Activated CD4-positive, alpha-beta T cell treated with anti-CD3 and anti-CD28 coated beads, Interleukin-10, Interleukin-2, amounts not matched to agents 100 ng/mL and 50 ng/mL, durations not matched to agents 16 hours and 8 hours (primary cell): Measurements from ENCODE around the gene ZC2HC1B.

Experiments
- DNase-seq: peaks from one replicate; pipeline ENCODE4 v3.0.0-alpha.2; 2020

Gene ZC2HC1B

GRCh38 chr6:143963158-143963919, 99.1 kb downstream of the ZC2HC1B start:
- no peak for DNase-seq

- no peak for DNase-seq
Measured at GRCh38 chr6:143964674-143965081, 100.4 kb downstream of the ZC2HC1B start.

GRCh38 chr6:143965503-143966171, 101.4 kb downstream of the ZC2HC1B start:
- DNase-seq: no peak

DNA sequence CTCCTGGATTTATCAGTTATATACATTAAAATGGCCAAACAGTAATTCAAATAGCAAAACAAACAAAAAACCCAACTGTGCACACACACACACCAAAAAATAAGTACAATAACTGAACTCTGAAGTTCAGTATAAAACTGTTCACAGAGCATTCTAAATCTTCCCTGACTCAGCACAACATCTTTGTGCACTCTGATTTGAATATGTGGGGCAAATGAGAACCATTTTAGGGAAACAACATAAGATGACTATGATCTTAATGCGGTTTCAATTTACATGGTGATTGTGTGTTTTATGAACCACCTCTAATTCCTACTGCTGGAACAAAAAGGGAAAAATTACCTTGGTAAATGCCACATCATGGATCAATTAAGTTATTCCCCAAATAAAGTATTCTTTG, 102.0 kb downstream of the ZC2HC1B start:
- DNase-seq: no peak

- DNase-seq: no peak
Measured at GRCh38 chr6:143967706-143968376, 103.6 kb downstream of the ZC2HC1B start.

GRCh38 chr6:143969077-143969476, 104.8 kb downstream of the ZC2HC1B start:
- no peak for DNase-seq

DNA sequence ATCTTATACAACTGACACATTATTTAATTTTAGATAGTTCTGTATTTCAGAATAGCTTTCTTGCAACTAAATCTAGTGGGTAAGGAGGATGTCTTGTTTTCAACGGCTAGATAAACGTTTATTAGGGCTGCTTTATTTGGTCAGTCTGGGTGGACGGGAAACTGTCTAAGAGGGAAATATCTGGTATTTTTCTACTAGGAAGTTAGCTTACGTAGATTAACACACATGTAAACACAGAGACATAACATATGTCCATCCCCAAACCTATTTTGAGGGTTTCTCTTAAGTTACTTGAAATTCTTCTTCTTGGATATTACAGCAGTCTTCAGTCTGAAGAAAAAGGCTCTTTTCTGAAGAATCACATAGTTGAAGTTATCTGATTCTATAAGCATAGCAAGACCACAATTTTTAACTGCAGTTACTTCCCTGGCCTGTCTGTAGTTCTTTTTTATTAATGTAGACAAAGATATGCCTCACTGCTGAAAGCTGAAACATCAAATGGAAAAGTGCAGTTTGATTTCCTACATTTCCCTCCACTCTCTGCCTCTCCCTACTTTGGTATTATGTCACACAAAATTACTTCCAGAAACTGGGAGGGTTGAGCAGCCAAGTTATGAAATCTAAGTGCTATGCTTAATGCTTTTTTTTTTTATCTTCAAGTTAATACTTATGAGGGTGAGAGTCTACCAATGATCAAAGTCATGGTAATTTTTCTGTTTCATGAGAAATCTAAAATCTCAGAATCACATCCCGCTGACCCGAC, 106.4 kb downstream of the ZC2HC1B start:
- no peak for DNase-seq

- DNase-seq: no peak
Measured at GRCh38 chr6:143971482-143972205, 107.4 kb downstream of the ZC2HC1B start.

GRCh38 chr6:143973097-143973966, 109.1 kb downstream of the ZC2HC1B start:
- DNase-seq: no peak

DNA sequence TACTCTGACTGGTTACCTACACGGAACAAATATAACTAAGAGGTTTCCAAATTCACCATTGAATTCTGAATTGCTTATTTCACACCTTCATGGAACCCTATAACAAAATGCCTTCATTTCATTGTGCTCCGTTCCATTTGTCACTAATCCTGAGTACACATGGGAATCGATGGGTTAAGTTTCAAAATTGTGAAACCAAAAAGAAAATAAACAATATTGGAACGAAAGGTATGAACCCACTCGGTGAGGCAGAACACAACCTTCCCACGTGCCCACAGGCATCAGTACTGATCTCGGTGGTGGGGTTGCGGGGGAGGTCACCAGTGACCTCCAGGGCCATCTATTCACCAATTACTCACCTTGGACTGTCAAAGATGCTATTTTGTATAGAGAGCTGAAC, 109.8 kb downstream of the ZC2HC1B start:
- no peak for DNase-seq

GRCh38 chr6:143976806-143977349, 112.6 kb downstream of the ZC2HC1B start:
- DNase-seq: no peak

GRCh38 chr6:143980921-143981320, 116.6 kb downstream of the ZC2HC1B start:
- no peak for DNase-seq

DNA sequence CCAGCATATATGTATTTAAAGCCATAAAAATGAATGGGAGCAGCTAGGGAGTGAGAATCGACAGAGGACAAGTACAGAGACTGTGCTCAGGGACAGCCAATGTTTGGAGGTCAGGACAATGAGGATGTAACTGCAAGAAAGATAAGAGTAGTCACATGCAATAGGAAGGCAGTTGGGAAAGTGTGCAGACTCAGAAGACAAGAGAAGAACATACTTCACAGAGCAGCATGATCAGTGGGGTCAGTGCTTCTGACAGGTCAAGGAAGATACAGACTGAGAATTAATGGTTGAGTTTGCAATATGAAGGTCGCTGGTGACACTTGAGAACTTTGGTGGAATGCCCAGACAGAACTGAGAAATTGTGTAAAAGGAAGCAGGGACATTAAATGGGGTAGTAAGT, 118.7 kb downstream of the ZC2HC1B start:
- no peak for DNase-seq

DNA sequence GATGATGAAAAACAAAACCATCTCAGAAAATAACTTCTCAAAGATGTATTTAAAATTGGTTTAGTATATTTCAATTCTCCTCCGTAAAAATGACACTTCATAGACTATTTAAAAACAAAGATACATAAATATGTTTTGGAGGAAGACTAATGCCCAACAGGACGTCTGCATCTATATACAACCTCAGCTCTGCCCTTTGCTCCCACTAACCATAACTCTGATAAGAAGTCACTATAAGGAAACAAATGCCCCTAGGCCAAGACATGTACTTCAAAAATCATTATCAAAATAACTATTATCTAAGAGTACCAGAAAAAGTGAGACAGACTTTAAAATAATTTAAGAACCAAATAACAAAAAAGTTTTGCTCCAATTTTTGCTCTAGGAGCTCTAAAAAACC, 120.4 kb downstream of the ZC2HC1B start:
- no peak for DNase-seq

DNA sequence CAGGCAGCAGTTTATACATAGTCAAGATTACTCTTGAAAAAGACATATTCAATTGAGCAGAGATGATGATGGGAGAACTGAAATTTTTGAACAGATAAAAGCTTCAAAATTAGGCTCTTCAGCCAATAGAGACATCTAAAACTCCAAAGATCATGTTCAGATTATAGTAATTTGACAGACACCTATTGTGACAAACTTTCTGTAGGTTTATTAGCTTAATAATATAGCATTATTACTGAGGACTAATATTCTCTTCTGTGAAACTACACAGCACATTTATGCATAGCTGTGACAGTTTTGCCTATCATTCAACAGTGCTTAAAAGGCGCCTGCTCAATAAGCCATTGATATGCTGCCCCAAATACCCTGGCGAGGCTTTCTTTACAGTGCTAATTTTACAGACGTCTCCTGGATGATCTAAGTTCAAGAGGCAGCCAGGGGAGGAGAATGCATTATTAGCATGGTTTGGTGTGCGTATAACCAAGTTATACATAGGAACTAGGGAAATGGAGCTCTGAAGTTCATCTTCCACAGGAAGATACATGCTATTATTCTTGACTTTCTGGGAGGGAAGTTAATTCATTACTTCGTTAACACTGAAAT, 122.3 kb downstream of the ZC2HC1B start:
- DNase-seq: no peak
